ENCODE data around the gene PAM. TPM values are rescaled to one million over a fixed set of nuclear protein-coding genes. Genes with fewer than 3 reads are reported as not detected.
A peak's percentile ranks its signal among the peaks of the same experiment; 100 is the strongest.

The PAM gene
- total and polyA plus RNA-seq, 4 donors: 8.2 to 27.5 (median 13.7) TPM

DNA sequence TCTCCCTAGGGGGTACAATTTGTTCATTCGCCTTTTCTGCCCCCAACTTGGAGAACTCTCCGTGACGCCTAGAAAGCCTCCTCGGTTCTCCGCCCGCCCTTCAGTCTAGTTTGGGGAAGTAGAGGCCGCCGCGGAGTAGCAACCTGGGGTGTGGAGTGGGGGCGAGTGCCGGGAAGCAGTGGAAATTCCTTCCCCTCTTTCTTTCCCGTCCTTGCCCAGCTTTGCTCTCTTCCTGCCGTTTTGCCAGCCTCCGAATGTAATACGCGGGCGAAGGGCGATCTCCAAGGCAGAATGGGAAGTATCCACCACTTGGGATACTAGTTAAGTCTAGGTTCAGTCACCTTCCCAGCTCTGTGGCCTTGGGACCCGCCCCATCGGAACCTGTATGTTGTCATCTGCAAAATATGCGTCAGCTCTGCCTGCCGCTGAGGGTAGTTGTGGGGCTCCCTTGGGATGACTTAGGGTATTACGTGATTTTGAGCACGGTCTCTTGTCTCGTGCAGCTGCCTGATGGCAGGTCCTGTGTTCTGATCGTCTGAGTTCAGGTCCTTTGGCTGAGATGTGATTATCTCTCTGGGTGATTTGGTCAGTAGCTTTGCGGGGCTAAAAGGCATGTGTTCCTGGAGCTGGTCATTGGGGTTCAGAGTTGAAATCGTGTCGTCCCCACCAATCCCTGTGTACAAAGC lies 724 bp downstream of the PAM start:
- Histone ChIP-seq H3K27me3 (ENCODE audit: control insufficient read depth in 4 of 4, insufficient read depth in 4 of 4, low read length in 3 of 4) (peaks cover 0 to 4% (median 0%) of the 10 kb centered on the region in 4 donors), H3K4me3 (ENCODE audit: low read depth in 1 of 3, low read length in 3 of 3) (peak overlapping the region; percentile 70 to 72 (median 71)), H3K9me3 (ENCODE audit: control insufficient read depth in 4 of 4, low read length in 3 of 4) (no peaks in the 10 kb centered on the region), H3K4me1 (ENCODE audit: control insufficient read depth in 4 of 4, insufficient read depth in 4 of 4, low read length in 3 of 4) (peaks cover 5 to 20% (median 13%) of the 10 kb centered on the region in 4 donors), H3K36me3 (ENCODE audit: control insufficient read depth in 4 of 4, insufficient read depth in 3 of 4, low read depth in 1 of 4, low read length in 3 of 4) (no peaks in the 10 kb centered on the region), H3K9ac (ENCODE audit: low read depth in 1 of 2, low read length in 2 of 2) (peak overlapping the region in 1 of 2 donors; percentile 32), H3K27ac (ENCODE audit: low read depth in 1 of 2, low read length in 2 of 2) (peak overlapping the region; percentile 41 to 52)
- peak; percentile 39 for DNase-seq (ENCODE audit: low spot score)
- TF ChIP-seq, protein P1, sequence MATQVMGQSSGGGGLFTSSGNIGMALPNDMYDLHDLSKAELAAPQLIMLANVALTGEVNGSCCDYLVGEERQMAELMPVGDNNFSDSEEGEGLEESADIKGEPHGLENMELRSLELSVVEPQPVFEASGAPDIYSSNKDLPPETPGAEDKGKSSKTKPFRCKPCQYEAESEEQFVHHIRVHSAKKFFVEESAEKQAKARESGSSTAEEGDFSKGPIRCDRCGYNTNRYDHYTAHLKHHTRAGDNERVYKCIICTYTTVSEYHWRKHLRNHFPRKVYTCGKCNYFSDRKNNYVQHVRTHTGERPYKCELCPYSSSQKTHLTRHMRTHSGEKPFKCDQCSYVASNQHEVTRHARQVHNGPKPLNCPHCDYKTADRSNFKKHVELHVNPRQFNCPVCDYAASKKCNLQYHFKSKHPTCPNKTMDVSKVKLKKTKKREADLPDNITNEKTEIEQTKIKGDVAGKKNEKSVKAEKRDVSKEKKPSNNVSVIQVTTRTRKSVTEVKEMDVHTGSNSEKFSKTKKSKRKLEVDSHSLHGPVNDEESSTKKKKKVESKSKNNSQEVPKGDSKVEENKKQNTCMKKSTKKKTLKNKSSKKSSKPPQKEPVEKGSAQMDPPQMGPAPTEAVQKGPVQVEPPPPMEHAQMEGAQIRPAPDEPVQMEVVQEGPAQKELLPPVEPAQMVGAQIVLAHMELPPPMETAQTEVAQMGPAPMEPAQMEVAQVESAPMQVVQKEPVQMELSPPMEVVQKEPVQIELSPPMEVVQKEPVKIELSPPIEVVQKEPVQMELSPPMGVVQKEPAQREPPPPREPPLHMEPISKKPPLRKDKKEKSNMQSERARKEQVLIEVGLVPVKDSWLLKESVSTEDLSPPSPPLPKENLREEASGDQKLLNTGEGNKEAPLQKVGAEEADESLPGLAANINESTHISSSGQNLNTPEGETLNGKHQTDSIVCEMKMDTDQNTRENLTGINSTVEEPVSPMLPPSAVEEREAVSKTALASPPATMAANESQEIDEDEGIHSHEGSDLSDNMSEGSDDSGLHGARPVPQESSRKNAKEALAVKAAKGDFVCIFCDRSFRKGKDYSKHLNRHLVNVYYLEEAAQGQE (IDR thresholded peaks at IDR 0.05): no peak
- TF ChIP-seq, protein P2, sequence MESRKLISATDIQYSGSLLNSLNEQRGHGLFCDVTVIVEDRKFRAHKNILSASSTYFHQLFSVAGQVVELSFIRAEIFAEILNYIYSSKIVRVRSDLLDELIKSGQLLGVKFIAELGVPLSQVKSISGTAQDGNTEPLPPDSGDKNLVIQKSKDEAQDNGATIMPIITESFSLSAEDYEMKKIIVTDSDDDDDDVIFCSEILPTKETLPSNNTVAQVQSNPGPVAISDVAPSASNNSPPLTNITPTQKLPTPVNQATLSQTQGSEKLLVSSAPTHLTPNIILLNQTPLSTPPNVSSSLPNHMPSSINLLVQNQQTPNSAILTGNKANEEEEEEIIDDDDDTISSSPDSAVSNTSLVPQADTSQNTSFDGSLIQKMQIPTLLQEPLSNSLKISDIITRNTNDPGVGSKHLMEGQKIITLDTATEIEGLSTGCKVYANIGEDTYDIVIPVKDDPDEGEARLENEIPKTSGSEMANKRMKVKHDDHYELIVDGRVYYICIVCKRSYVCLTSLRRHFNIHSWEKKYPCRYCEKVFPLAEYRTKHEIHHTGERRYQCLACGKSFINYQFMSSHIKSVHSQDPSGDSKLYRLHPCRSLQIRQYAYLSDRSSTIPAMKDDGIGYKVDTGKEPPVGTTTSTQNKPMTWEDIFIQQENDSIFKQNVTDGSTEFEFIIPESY (IDR thresholded peaks at IDR 0.05): no peak
- TF ChIP-seq SP1 (IDR thresholded peaks at IDR 0.05): no peak
- no peak for TF ChIP-seq TAF1 (conservative IDR thresholded peaks at IDR 0.05)
- no peak for TF ChIP-seq HNF4G (IDR thresholded peaks at IDR 0.05)
- TF ChIP-seq YY1 (IDR thresholded peaks at IDR 0.05): no peak
- TF ChIP-seq FOXA1 (IDR thresholded peaks at IDR 0.05): no peak
- TF ChIP-seq, protein P3, sequence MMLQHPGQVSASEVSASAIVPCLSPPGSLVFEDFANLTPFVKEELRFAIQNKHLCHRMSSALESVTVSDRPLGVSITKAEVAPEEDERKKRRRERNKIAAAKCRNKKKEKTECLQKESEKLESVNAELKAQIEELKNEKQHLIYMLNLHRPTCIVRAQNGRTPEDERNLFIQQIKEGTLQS (IDR thresholded peaks at IDR 0.05): no peak
- no peak for TF ChIP-seq EGR1 (IDR thresholded peaks at IDR 0.05; ENCODE audit: low read depth in 2 of 2)
- no peak for TF ChIP-seq HNF4A (conservative IDR thresholded peaks at IDR 0.05)
- TF ChIP-seq, protein P4, sequence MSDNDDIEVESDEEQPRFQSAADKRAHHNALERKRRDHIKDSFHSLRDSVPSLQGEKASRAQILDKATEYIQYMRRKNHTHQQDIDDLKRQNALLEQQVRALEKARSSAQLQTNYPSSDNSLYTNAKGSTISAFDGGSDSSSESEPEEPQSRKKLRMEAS (IDR thresholded peaks at IDR 0.05): no peak
- TF ChIP-seq FOXA2 (IDR thresholded peaks at IDR 0.05): no peak
- TF ChIP-seq, protein P5, sequence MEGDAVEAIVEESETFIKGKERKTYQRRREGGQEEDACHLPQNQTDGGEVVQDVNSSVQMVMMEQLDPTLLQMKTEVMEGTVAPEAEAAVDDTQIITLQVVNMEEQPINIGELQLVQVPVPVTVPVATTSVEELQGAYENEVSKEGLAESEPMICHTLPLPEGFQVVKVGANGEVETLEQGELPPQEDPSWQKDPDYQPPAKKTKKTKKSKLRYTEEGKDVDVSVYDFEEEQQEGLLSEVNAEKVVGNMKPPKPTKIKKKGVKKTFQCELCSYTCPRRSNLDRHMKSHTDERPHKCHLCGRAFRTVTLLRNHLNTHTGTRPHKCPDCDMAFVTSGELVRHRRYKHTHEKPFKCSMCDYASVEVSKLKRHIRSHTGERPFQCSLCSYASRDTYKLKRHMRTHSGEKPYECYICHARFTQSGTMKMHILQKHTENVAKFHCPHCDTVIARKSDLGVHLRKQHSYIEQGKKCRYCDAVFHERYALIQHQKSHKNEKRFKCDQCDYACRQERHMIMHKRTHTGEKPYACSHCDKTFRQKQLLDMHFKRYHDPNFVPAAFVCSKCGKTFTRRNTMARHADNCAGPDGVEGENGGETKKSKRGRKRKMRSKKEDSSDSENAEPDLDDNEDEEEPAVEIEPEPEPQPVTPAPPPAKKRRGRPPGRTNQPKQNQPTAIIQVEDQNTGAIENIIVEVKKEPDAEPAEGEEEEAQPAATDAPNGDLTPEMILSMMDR (IDR thresholded peaks at IDR 0.05; ENCODE audit: low read depth, low read length, missing input control): no peak
- TF ChIP-seq RXRA (IDR thresholded peaks at IDR 0.05): no peak
- no peak for TF ChIP-seq JUND (IDR thresholded peaks at IDR 0.05)
- WGBS: 8% methylated on average over 29 of the region's 29 CpGs

DNA sequence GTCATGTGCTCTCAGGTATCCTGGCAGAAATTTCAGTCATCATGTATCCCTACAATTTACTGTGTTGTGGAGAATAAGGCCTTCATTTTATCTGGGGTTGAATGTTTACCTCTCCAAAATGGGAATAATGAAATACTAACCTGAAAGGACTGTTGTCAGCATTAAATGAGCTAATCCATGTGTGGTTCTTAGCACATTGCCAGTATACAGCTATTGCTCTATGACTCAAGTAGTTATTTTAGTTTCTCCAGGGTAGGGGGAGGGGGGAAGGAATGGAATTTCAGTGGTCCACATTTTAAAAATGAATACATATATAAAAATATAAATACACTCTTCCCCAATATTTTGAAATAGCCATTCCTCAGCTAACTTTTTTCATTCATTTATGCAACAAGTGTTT lies 3.5 kb downstream of the PAM start:
- no peak for DNase-seq (ENCODE audit: low spot score)
- no peak overlapping the region for H3K4me3 ChIP-seq (ENCODE audit: low read depth in 1 of 3, low read length in 3 of 3)
- peaks cover 0 to 2% (median 0%) of the 10 kb centered on the region in 4 donors for H3K27me3 ChIP-seq (ENCODE audit: control insufficient read depth in 4 of 4, insufficient read depth in 4 of 4, low read length in 3 of 4)
- no peaks in the 10 kb centered on the region for H3K9me3 ChIP-seq (ENCODE audit: control insufficient read depth in 4 of 4, low read length in 3 of 4)
- peaks cover 5 to 20% (median 13%) of the 10 kb centered on the region in 4 donors for H3K4me1 ChIP-seq (ENCODE audit: control insufficient read depth in 4 of 4, insufficient read depth in 4 of 4, low read length in 3 of 4)
- no peak overlapping the region for H3K9ac ChIP-seq (ENCODE audit: low read depth in 1 of 2, low read length in 2 of 2)
- no peak overlapping the region for H3K27ac ChIP-seq (ENCODE audit: low read depth in 1 of 2, low read length in 2 of 2)
- no peaks in the 10 kb centered on the region for H3K36me3 ChIP-seq (ENCODE audit: control insufficient read depth in 4 of 4, insufficient read depth in 3 of 4, low read depth in 1 of 4, low read length in 3 of 4)
- no peak for TF ChIP-seq HNF4A (conservative IDR thresholded peaks at IDR 0.05)
- no peak for TF ChIP-seq SP1 (IDR thresholded peaks at IDR 0.05)
- TF ChIP-seq EGR1 (IDR thresholded peaks at IDR 0.05; ENCODE audit: low read depth in 2 of 2): no peak
- TF ChIP-seq, protein P3 (IDR thresholded peaks at IDR 0.05): no peak
- TF ChIP-seq JUND (IDR thresholded peaks at IDR 0.05): no peak
- TF ChIP-seq, protein P2 (IDR thresholded peaks at IDR 0.05): no peak
- TF ChIP-seq NR2F2 (IDR thresholded peaks at IDR 0.05): no peak
- no peak for TF ChIP-seq HNF4G (IDR thresholded peaks at IDR 0.05)
- TF ChIP-seq TAF1 (conservative IDR thresholded peaks at IDR 0.05): no peak
- TF ChIP-seq, protein P1 (IDR thresholded peaks at IDR 0.05): no peak
- no peak for TF ChIP-seq RAD21 (IDR thresholded peaks at IDR 0.05)
